GM23338 (cell line): ENCODE measurements around the gene DPP10.

ENCODE experiments used
- CREB1 ChIP-seq: fragments of 250-450 bp; sonication (Bioruptor Pico); IDR thresholded peaks from 2 replicates; pipeline ENCODE4 v1.5.0; 2020; ENCODE audit warnings: low read depth, mild to moderate bottlenecking, moderate library complexity
- EZH2 ChIP-seq: fragments of 200-600 bp; sonication (generic); IDR thresholded peaks from one replicate; pipeline ENCODE4 v1.8.0; 2017; ENCODE audit warnings: antibody characterized with exemption, mild to moderate bottlenecking, low read depth; ENCODE audit not compliant: unreplicated experiment
- EZH2phosphoT487 ChIP-seq: fragments of 200-600 bp; sonication (generic); IDR thresholded peaks from one replicate; pipeline ENCODE4 v1.8.1; 2018; ENCODE audit warnings: antibody characterized with exemption; ENCODE audit not compliant: unreplicated experiment
- JUNB ChIP-seq: IDR thresholded peaks from one replicate; pipeline ENCODE4 v1.6.1; 2016; ENCODE audit warnings: antibody characterized with exemption; ENCODE audit not compliant: unreplicated experiment
- NANOG ChIP-seq: IDR thresholded peaks from 2 replicates; pipeline ENCODE4 v1.6.1; 2016; ENCODE audit warnings: antibody characterized with exemption, borderline replicate concordance
- POLR2AphosphoS5 ChIP-seq: IDR thresholded peaks from 2 replicates; pipeline ENCODE4 v1.6.1; 2016; ENCODE audit warnings: antibody characterized with exemption, low read depth
- STAT1 ChIP-seq: IDR thresholded peaks from one replicate; pipeline ENCODE4 v1.6.1; 2016; ENCODE audit warnings: antibody characterized with exemption; ENCODE audit not compliant: unreplicated experiment
- ZNF114 ChIP-seq: fragments of 250-450 bp; sonication (Bioruptor Pico); IDR thresholded peaks from 2 replicates; pipeline ENCODE4 v1.5.0; 2020; ENCODE audit warnings: mild to moderate bottlenecking, moderate library complexity
- ZNF331 ChIP-seq: fragments of 250-450 bp; sonication (Bioruptor Pico); IDR thresholded peaks from 2 replicates; pipeline ENCODE4 v1.5.0; 2020; ENCODE audit warnings: low read depth, mild to moderate bottlenecking, moderate library complexity
- TF ChIP-seq, protein P1 (sequence below), 2 experiments: fragments of 200-600 bp in 1 of 2; sonication (generic) in 1 of 2; conservative IDR thresholded peaks; 2 replicates each; pipeline versions ENCODE4 v1.5.1 to v1.6.1; 2016 to 2017; ENCODE audit warnings: antibody characterized with exemption in 2 of 2, low read depth in 2 of 2, mild to moderate bottlenecking in 2 of 2, moderate library complexity in 1 of 2
- TF ChIP-seq, protein P2 (sequence below): IDR thresholded peaks from one replicate; pipeline ENCODE4 v1.6.1; 2018; ENCODE audit warnings: antibody characterized with exemption; ENCODE audit not compliant: unreplicated experiment
- TF ChIP-seq, protein P3 (sequence below): IDR thresholded peaks from 2 replicates; pipeline ENCODE4 v1.6.1; 2016; ENCODE audit warnings: antibody characterized with exemption
- TF ChIP-seq, protein P4 (sequence below): fragments of 250-450 bp; sonication (Bioruptor Pico); IDR thresholded peaks from 2 replicates; pipeline ENCODE4 v1.5.0; 2020; ENCODE audit warnings: mild to moderate bottlenecking, moderate library complexity

GRCh38 chr2:115083225-115083624 is 640.8 kb downstream of the DPP10 start:
- TF ChIP-seq, protein P1, sequence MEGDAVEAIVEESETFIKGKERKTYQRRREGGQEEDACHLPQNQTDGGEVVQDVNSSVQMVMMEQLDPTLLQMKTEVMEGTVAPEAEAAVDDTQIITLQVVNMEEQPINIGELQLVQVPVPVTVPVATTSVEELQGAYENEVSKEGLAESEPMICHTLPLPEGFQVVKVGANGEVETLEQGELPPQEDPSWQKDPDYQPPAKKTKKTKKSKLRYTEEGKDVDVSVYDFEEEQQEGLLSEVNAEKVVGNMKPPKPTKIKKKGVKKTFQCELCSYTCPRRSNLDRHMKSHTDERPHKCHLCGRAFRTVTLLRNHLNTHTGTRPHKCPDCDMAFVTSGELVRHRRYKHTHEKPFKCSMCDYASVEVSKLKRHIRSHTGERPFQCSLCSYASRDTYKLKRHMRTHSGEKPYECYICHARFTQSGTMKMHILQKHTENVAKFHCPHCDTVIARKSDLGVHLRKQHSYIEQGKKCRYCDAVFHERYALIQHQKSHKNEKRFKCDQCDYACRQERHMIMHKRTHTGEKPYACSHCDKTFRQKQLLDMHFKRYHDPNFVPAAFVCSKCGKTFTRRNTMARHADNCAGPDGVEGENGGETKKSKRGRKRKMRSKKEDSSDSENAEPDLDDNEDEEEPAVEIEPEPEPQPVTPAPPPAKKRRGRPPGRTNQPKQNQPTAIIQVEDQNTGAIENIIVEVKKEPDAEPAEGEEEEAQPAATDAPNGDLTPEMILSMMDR (conservative IDR thresholded peaks at IDR 0.05; ENCODE audit: low read depth in 2 of 2) = peak; percentile 33 to 53
- TF ChIP-seq POLR2AphosphoS5 (no peak), EZH2 (no peak), ZNF114 (CRISPR knock-in tag) (no peak), EZH2phosphoT487 (no peak), CREB1 (CRISPR knock-in tag) (no peak), JUNB (no peak), ZNF331 (CRISPR knock-in tag) (no peak), STAT1 (no peak), NANOG (no peak)
- TF ChIP-seq, protein P2, sequence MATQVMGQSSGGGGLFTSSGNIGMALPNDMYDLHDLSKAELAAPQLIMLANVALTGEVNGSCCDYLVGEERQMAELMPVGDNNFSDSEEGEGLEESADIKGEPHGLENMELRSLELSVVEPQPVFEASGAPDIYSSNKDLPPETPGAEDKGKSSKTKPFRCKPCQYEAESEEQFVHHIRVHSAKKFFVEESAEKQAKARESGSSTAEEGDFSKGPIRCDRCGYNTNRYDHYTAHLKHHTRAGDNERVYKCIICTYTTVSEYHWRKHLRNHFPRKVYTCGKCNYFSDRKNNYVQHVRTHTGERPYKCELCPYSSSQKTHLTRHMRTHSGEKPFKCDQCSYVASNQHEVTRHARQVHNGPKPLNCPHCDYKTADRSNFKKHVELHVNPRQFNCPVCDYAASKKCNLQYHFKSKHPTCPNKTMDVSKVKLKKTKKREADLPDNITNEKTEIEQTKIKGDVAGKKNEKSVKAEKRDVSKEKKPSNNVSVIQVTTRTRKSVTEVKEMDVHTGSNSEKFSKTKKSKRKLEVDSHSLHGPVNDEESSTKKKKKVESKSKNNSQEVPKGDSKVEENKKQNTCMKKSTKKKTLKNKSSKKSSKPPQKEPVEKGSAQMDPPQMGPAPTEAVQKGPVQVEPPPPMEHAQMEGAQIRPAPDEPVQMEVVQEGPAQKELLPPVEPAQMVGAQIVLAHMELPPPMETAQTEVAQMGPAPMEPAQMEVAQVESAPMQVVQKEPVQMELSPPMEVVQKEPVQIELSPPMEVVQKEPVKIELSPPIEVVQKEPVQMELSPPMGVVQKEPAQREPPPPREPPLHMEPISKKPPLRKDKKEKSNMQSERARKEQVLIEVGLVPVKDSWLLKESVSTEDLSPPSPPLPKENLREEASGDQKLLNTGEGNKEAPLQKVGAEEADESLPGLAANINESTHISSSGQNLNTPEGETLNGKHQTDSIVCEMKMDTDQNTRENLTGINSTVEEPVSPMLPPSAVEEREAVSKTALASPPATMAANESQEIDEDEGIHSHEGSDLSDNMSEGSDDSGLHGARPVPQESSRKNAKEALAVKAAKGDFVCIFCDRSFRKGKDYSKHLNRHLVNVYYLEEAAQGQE = no peak
- TF ChIP-seq, protein P3, sequence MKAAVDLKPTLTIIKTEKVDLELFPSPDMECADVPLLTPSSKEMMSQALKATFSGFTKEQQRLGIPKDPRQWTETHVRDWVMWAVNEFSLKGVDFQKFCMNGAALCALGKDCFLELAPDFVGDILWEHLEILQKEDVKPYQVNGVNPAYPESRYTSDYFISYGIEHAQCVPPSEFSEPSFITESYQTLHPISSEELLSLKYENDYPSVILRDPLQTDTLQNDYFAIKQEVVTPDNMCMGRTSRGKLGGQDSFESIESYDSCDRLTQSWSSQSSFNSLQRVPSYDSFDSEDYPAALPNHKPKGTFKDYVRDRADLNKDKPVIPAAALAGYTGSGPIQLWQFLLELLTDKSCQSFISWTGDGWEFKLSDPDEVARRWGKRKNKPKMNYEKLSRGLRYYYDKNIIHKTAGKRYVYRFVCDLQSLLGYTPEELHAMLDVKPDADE = no peak
- TF ChIP-seq, protein P4, sequence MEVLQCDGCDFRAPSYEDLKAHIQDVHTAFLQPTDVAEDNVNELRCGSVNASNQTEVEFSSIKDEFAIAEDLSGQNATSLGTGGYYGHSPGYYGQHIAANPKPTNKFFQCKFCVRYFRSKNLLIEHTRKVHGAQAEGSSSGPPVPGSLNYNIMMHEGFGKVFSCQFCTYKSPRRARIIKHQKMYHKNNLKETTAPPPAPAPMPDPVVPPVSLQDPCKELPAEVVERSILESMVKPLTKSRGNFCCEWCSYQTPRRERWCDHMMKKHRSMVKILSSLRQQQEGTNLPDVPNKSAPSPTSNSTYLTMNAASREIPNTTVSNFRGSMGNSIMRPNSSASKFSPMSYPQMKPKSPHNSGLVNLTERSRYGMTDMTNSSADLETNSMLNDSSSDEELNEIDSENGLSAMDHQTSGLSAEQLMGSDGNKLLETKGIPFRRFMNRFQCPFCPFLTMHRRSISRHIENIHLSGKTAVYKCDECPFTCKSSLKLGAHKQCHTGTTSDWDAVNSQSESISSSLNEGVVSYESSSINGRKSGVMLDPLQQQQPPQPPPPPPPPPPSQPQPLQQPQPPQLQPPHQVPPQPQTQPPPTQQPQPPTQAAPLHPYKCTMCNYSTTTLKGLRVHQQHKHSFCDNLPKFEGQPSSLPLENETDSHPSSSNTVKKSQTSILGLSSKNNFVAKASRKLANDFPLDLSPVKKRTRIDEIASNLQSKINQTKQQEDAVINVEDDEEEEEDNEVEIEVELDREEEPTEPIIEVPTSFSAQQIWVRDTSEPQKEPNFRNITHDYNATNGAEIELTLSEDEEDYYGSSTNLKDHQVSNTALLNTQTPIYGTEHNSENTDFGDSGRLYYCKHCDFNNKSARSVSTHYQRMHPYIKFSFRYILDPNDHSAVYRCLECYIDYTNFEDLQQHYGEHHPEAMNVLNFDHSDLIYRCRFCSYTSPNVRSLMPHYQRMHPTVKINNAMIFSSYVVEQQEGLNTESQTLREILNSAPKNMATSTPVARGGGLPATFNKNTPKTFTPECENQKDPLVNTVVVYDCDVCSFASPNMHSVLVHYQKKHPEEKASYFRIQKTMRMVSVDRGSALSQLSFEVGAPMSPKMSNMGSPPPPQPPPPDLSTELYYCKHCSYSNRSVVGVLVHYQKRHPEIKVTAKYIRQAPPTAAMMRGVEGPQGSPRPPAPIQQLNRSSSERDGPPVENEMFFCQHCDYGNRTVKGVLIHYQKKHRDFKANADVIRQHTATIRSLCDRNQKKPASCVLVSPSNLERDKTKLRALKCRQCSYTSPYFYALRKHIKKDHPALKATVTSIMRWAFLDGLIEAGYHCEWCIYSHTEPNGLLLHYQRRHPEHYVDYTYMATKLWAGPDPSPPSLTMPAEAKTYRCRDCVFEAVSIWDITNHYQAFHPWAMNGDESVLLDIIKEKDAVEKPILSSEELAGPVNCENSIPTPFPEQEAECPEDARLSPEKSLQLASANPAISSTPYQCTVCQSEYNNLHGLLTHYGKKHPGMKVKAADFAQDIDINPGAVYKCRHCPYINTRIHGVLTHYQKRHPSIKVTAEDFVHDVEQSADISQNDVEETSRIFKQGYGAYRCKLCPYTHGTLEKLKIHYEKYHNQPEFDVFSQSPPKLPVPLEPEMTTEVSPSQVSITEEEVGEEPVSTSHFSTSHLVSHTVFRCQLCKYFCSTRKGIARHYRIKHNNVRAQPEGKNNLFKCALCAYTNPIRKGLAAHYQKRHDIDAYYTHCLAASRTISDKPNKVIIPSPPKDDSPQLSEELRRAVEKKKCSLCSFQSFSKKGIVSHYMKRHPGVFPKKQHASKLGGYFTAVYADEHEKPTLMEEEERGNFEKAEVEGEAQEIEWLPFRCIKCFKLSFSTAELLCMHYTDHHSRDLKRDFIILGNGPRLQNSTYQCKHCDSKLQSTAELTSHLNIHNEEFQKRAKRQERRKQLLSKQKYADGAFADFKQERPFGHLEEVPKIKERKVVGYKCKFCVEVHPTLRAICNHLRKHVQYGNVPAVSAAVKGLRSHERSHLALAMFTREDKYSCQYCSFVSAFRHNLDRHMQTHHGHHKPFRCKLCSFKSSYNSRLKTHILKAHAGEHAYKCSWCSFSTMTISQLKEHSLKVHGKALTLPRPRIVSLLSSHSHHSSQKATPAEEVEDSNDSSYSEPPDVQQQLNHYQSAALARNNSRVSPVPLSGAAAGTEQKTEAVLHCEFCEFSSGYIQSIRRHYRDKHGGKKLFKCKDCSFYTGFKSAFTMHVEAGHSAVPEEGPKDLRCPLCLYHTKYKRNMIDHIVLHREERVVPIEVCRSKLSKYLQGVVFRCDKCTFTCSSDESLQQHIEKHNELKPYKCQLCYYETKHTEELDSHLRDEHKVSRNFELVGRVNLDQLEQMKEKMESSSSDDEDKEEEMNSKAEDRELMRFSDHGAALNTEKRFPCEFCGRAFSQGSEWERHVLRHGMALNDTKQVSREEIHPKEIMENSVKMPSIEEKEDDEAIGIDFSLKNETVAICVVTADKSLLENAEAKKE (CRISPR knock-in tag) = no peak
